ENCODE data around the gene RTN4RL1. TPM values are rescaled to one million over a fixed set of nuclear protein-coding genes. Genes with fewer than 3 reads are reported as not detected.
A peak's percentile ranks its signal among the peaks of the same experiment; 100 is the strongest.

Gene RTN4RL1
- total and polyA plus RNA-seq, 2 of the 13 experiments (the other 11 are each of a cell fraction or from before 2014, with no cell fraction given) = 0.01 TPM; not detected in 1

DNA sequence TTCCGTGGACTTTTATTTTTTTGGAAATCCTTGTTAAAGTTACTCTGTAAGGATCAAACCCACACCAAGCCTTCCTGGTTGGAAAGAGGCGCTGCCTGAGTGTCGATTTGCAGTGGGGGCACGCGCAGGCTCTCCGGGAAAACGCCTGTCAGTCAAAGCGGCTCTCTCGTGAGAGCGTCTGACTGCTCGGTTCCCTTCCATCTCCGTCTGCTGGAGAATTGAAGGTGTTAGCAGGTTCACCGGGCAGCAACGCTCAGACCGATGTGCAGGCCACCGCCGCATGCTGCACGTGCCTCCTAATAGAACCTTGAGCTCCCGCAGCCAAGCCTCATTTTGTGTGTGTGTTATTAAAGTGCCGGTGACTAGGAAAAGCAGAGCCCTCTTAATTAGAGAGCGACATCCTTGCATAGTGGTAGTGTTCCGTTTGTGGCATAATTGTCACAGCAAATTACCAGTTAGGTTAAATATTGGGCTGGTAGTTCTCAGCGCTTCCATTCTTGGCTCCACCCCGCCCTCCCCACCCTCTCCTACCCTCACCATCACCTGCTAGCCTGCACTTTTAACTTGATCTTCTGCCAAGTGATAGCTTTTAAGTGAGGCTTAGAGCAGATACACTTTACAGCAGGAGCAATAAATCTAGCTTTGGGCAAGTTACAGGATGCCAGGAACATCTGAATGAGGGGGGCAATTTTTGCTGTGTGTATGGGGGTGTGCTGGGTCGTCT, 119.8 kb downstream of the RTN4RL1 start (continued):
- 0 out of 2 replicates have a peak, but pooled peaks have one; percentile 22 for TF ChIP-seq FOXO4 (CRISPR knock-in tag; conservative IDR thresholded peaks at IDR 0.05)
- TF ChIP-seq, protein P1, sequence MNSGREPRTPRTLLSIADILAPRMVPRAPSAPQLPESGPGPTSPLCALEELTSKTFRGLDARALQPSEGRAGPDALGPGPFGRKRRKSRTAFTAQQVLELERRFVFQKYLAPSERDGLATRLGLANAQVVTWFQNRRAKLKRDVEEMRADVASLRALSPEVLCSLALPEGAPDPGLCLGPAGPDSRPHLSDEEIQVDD (CRISPR knock-in tag; IDR thresholded peaks at IDR 0.05; ENCODE audit: borderline replicate concordance) = 0 out of 2 replicates have a peak, but pooled peaks have one; percentile 40
- peak; percentile 79 for TF ChIP-seq PBX2 (CRISPR knock-in tag; IDR thresholded peaks at IDR 0.05)
- no peak for TF ChIP-seq ZNF570 (CRISPR knock-in tag; IDR thresholded peaks at IDR 0.05; ENCODE audit: borderline replicate concordance)
- TF ChIP-seq BHLHE40 (IDR thresholded peaks at IDR 0.05; ENCODE audit: low read length) = peak; percentile 84
- no peak for TF ChIP-seq PHF21A (CRISPR knock-in tag; IDR thresholded peaks at IDR 0.05)
- no peak for TF ChIP-seq REL (CRISPR knock-in tag; conservative IDR thresholded peaks at IDR 0.05)
- TF ChIP-seq MATR3 (CRISPR knock-in tag; IDR thresholded peaks at IDR 0.05) = no peak
- no peak for TF ChIP-seq ZNF616 (CRISPR knock-in tag; IDR thresholded peaks at IDR 0.05; ENCODE audit: low read depth)
- TF ChIP-seq SATB2 (CRISPR knock-in tag; IDR thresholded peaks at IDR 0.05) = no peak
- no peak for TF ChIP-seq ZNF597 (CRISPR knock-in tag; IDR thresholded peaks at IDR 0.05)
- TF ChIP-seq SALL1 (CRISPR knock-in tag; IDR thresholded peaks at IDR 0.05) = peak; percentile 46; the same call in 1 of the 2 replicates
- no peak for TF ChIP-seq ZMYM2 (CRISPR knock-in tag; IDR thresholded peaks at IDR 0.05)
- TF ChIP-seq NFE2 (CRISPR knock-in tag; IDR thresholded peaks at IDR 0.05) = no peak
- TF ChIP-seq FOXA3 (CRISPR knock-in tag; IDR thresholded peaks at IDR 0.05) = no peak
- no peak for TF ChIP-seq THYN1 (CRISPR knock-in tag; IDR thresholded peaks at IDR 0.05; ENCODE audit: borderline replicate concordance, low read depth)
- TF ChIP-seq, protein P2, sequence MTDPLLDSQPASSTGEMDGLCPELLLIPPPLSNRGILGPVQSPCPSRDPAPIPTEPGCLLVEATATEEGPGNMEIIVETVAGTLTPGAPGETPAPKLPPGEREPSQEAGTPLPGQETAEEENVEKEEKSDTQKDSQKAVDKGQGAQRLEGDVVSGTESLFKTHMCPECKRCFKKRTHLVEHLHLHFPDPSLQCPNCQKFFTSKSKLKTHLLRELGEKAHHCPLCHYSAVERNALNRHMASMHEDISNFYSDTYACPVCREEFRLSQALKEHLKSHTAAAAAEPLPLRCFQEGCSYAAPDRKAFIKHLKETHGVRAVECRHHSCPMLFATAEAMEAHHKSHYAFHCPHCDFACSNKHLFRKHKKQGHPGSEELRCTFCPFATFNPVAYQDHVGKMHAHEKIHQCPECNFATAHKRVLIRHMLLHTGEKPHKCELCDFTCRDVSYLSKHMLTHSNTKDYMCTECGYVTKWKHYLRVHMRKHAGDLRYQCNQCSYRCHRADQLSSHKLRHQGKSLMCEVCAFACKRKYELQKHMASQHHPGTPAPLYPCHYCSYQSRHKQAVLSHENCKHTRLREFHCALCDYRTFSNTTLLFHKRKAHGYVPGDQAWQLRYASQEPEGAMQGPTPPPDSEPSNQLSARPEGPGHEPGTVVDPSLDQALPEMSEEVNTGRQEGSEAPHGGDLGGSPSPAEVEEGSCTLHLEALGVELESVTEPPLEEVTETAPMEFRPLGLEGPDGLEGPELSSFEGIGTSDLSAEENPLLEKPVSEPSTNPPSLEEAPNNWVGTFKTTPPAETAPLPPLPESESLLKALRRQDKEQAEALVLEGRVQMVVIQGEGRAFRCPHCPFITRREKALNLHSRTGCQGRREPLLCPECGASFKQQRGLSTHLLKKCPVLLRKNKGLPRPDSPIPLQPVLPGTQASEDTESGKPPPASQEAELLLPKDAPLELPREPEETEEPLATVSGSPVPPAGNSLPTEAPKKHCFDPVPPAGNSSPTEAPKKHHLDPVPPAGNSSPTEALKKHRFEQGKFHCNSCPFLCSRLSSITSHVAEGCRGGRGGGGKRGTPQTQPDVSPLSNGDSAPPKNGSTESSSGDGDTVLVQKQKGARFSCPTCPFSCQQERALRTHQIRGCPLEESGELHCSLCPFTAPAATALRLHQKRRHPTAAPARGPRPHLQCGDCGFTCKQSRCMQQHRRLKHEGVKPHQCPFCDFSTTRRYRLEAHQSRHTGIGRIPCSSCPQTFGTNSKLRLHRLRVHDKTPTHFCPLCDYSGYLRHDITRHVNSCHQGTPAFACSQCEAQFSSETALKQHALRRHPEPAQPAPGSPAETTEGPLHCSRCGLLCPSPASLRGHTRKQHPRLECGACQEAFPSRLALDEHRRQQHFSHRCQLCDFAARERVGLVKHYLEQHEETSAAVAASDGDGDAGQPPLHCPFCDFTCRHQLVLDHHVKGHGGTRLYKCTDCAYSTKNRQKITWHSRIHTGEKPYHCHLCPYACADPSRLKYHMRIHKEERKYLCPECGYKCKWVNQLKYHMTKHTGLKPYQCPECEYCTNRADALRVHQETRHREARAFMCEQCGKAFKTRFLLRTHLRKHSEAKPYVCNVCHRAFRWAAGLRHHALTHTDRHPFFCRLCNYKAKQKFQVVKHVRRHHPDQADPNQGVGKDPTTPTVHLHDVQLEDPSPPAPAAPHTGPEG (CRISPR knock-in tag; IDR thresholded peaks at IDR 0.05) = 0 out of 2 replicates have a peak, but pooled peaks have one; percentile 37
- TF ChIP-seq RNF2 (conservative IDR thresholded peaks at IDR 0.05; ENCODE audit: low read depth) = 0 out of 2 replicates have a peak, but pooled peaks have one; percentile 41
- no peak for TF ChIP-seq SRSF9 (IDR thresholded peaks at IDR 0.05; ENCODE audit: borderline replicate concordance, insufficient read depth, low read depth, low read length, poor library complexity, severe bottlenecking)

All from HepG2 (cell line).